ENCODE results near the gene RASSF5. TPM values are rescaled to one million over a fixed set of nuclear protein-coding genes. Genes with fewer than 3 reads are reported as not detected.

RASSF5 gene
- total RNA-seq, 1 donor from 2014 or later, result 28.5 TPM

DNA sequence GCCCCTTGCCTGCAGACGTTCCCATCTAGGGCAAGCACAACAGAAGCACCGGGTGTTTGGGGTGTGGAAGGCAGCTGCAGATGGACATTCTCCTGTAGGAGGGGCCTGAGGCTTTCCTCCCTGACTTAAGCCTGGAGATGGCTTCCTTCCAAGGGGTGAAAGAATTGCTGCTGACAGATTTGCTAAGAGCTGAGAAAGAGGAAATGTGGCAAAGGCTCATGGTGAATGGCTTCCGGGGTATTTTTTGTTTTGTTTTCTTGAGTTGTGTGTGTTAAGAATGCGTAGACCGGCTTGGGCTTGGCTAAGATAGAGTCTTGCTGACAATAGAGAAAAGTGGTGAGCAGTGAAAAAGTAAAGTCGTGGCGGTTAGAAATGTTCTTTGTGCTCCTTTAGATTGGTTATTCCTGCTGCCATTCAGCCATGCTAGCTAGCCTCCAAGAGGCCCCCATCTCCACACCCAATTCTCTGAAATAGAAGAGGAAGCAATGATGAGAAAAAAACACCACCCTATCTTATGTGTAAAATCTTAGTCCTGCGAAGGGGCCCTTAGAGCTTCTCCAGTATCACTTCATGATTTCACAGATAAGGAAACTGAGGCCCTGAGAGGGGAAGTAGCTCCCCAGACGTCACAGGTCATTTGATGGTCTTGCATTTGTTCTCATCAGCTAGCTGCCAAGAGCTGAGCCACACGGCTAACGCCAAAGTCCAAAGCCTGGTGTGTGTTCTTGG is 68.0 kb downstream of the RASSF5 start:
- Histone ChIP-seq H3K9me3 (no peaks in the 10 kb centered on the region), H3K36me3 (no peaks in the 10 kb centered on the region), H3K27ac (peak overlapping the region; percentile 50), H3K4me3 (no peak overlapping the region), H3K4me1 (peaks cover 28% of the 10 kb centered on the region), H3K27me3 (no peaks in the 10 kb centered on the region)
- DNase-seq (ENCODE audit: extremely low spot score in 2 of 2), result no peak
- TF ChIP-seq POLR2A (IDR thresholded peaks at IDR 0.05) (no peak), POLR2AphosphoS5 (IDR thresholded peaks at IDR 0.05; ENCODE audit: insufficient read depth in 1 of 2, low read depth in 1 of 2) (peak in 1 of 2 donors; percentile 39)
- TF ChIP-seq, protein P1, sequence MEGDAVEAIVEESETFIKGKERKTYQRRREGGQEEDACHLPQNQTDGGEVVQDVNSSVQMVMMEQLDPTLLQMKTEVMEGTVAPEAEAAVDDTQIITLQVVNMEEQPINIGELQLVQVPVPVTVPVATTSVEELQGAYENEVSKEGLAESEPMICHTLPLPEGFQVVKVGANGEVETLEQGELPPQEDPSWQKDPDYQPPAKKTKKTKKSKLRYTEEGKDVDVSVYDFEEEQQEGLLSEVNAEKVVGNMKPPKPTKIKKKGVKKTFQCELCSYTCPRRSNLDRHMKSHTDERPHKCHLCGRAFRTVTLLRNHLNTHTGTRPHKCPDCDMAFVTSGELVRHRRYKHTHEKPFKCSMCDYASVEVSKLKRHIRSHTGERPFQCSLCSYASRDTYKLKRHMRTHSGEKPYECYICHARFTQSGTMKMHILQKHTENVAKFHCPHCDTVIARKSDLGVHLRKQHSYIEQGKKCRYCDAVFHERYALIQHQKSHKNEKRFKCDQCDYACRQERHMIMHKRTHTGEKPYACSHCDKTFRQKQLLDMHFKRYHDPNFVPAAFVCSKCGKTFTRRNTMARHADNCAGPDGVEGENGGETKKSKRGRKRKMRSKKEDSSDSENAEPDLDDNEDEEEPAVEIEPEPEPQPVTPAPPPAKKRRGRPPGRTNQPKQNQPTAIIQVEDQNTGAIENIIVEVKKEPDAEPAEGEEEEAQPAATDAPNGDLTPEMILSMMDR (IDR thresholded peaks at IDR 0.05), result no peak
- intact Hi-C loops (cut with DNase I), result no loop called here

DNA sequence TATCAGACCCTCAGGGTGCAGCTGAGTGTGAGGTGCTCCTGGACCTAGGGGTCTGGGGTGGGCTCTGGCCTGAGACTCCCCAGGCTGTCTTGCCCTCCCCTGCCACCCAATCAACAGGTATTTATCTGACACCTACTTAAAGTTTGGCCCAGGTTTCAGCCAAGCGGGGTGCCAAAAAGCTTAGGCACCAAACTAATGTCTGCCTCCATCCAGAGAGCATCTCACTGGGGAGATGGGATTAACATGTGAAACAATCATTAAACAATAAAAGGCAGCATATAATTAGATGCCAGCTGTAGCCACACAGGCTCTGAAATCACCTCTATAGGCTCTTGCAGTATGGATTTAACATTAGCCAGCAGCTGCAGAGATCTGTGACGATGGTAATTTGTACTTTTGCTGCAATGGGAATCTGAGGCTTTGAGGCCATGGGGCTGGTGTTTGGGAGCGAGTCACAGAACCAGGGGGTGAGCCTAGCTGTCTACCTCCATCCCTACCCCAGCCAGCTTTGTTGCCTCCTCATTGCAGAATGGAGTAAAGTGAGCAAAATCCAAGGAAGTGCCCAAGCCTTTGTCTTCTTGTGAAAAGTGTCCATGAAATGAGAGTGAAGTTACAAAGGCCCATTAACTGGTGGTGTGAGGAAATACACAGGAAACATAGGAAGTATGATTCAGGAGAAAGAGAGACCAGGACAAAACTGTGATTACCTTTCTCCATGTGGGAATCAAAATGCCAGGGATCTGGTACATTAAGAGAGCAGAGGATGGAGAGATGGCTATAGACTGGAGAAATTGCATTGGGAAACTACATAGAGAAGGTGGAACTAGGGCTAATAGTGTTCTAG is 68.8 kb downstream of the RASSF5 start:
- H3K4me1 ChIP-seq, result peaks cover 28% of the 10 kb centered on the region
- no peaks in the 10 kb centered on the region for H3K9me3 ChIP-seq
- intact Hi-C loops (cut with DNase I), result no loop called here
- H3K4me3 ChIP-seq, result no peak overlapping the region
- no peaks in the 10 kb centered on the region for H3K27me3 ChIP-seq
- H3K36me3 ChIP-seq, result no peaks in the 10 kb centered on the region
- TF ChIP-seq POLR2A (IDR thresholded peaks at IDR 0.05) (no peak), POLR2AphosphoS5 (IDR thresholded peaks at IDR 0.05; ENCODE audit: insufficient read depth in 1 of 2, low read depth in 1 of 2) (no peak)
- TF ChIP-seq, protein P1 (IDR thresholded peaks at IDR 0.05), result no peak
- peak overlapping the region; percentile 50 for H3K27ac ChIP-seq
- DNase-seq (ENCODE audit: extremely low spot score in 2 of 2), result no peak

DNA sequence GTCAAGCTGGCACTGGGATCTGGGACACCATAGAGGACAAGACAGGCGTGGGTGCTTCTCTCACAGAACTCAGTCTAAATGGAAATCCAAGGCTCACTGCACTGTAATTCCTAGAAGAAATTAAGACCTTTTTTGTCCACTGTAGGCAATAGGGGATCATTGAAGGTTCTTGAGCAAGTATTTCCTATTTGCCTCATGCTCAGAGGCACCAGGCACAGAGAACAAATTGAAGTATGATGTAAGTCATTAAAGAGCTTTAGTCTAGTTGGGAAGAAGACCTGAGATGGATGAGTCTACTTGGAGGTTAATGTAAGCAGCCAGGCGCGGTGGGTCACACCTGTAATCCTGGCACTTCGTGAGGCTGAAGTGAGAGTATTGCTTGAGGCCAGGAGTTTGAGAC is 70.3 kb downstream of the RASSF5 start:
- H3K27me3 ChIP-seq, result no peaks in the 10 kb centered on the region
- intact Hi-C loops (cut with DNase I), result no loop called here
- H3K27ac ChIP-seq, result no peak overlapping the region
- no peaks in the 10 kb centered on the region for H3K9me3 ChIP-seq
- peaks cover 30% of the 10 kb centered on the region for H3K4me1 ChIP-seq
- H3K36me3 ChIP-seq, result no peaks in the 10 kb centered on the region
- no peak for TF ChIP-seq POLR2A (IDR thresholded peaks at IDR 0.05)
- DNase-seq (ENCODE audit: extremely low spot score in 2 of 2), result no peak
- no peak overlapping the region for H3K4me3 ChIP-seq

DNA sequence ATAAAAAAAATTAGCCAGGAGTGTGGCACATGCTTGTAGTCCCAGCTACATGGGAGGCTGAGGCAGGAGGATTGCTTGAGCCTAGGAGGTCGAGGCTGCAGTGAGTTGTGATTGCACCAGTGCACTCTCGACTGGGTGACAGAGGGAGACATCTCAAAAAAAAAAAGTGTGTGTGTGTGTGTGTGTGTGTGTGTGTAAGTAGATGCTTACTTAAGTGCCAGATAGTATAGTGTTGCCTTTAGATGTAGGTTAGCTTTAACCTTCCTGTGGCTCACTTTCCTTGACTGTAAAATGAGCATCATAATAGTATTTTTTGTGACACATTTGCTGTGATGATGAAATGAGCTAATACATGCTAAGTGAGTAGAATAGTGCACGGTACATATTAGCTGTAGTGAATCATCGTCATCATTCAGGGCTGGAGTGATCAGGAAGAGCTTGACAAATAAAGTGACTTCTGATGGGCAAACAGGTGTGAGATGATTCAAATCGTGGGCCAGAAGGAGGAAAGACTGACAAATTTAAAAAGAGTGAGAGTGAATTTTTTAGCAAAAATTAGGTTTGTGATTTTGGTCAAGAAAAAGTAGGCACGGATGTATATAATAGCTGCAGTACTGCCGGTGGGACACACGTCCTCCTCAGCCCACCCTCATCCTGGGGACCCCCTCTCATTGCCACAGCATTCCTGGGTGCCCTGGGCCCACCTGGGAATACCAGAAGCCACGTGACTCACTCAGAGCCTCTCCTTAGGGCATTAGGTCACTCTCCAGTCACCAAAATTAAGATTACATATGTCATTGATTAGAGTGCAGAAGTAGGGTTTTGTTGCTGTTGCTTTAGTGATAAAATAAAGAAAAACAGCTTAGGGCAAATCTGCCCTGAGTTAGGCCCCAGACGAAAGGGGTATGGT is 71.0 kb downstream of the RASSF5 start:
- TF ChIP-seq, protein P1 (IDR thresholded peaks at IDR 0.05), result no peak
- TF ChIP-seq POLR2AphosphoS5 (IDR thresholded peaks at IDR 0.05; ENCODE audit: insufficient read depth in 1 of 2, low read depth in 1 of 2) (no peak), POLR2A (IDR thresholded peaks at IDR 0.05) (no peak)
- Histone ChIP-seq H3K27ac (no peak overlapping the region), H3K4me1 (peaks cover 37% of the 10 kb centered on the region), H3K27me3 (no peaks in the 10 kb centered on the region), H3K9me3 (no peaks in the 10 kb centered on the region), H3K4me3 (no peak overlapping the region), H3K36me3 (no peaks in the 10 kb centered on the region)
- intact Hi-C loops (cut with DNase I), result no loop called here
- no peak for DNase-seq (ENCODE audit: extremely low spot score in 2 of 2)

DNA sequence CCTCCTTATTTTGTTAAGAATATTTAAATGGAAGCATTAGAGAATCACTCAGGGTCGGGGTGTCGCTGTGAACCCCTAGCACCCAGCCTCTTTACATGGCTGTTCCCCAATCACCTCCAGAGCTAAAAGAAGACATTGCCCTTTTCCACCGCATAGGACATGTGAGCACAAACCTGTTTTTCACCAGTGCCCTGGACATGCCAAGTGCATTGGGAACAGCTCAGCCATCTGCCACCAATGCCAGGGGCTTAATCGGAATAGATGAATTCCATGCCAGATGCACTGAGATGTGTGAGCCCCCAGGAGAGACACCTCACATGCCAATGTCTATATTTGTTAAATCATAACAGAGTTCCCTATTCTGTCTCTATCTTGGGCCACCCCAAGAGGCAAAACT is 71.6 kb downstream of the RASSF5 start:
- H3K27ac ChIP-seq, result no peak overlapping the region
- intact Hi-C loops (cut with DNase I), result no loop called here
- no peaks in the 10 kb centered on the region for H3K36me3 ChIP-seq
- no peaks in the 10 kb centered on the region for H3K27me3 ChIP-seq
- no peak for DNase-seq (ENCODE audit: extremely low spot score in 2 of 2)
- H3K9me3 ChIP-seq, result no peaks in the 10 kb centered on the region
- no peak for TF ChIP-seq POLR2AphosphoS5 (IDR thresholded peaks at IDR 0.05; ENCODE audit: insufficient read depth in 1 of 2, low read depth in 1 of 2)
- TF ChIP-seq, protein P1 (IDR thresholded peaks at IDR 0.05), result no peak
- no peak for TF ChIP-seq POLR2A (IDR thresholded peaks at IDR 0.05)
- peaks cover 44% of the 10 kb centered on the region for H3K4me1 ChIP-seq
- no peak overlapping the region for H3K4me3 ChIP-seq
